HG03280 (cell line): Measurements from ENCODE around the gene DDX5.

Experiments
- ATAC-seq: cut with Tn5 transposase; IDR thresholded peaks from one replicate; pipeline ENCODE4 v1.9.1; 2021; ENCODE audit warnings: mild to moderate bottlenecking, moderate library complexity; ENCODE audit not compliant: unreplicated experiment

Gene DDX5

GRCh38 chr17:64448665-64449512 lies 57.2 kb downstream of the DDX5 start, which contains the start of gene MILR1:
TSS of gene MILR1 (plus strand) at chr17:64449115. CDS start at chr17:64449169, 54 bp downstream.
- no peak for ATAC-seq
